Endothelial cell of umbilical vein (primary cell): ENCODE data around the gene CAP2. TPM values are rescaled to one million over a fixed set of nuclear protein-coding genes. Genes with fewer than 3 reads are reported as not detected.

Source experiments
- BruUV-seq: library from RNA; stranded (reverse); fragments of 400-500 nt; replicated peaks from 2 replicates; lab custom pipeline; 2021; lab: Mats Ljungman, UMichigan
- CTCF ChIA-PET: fragments of 300-600, 350-600 bp; sonication (Branson Sonifier 250); formaldehyde crosslinking; loops from one replicate; lab custom pipeline; 2021; ENCODE audit warnings: antibody characterized with exemption, inconsistent platforms; lab: Charles Lee
- POLR2A ChIA-PET: fragments of 300-600, 350-600 bp; sonication (Branson Sonifier 250); formaldehyde crosslinking; loops from one replicate; lab custom pipeline; 2021; ENCODE audit warnings: antibody characterized with exemption, inconsistent platforms; lab: Charles Lee
- DNase-seq: peaks from one replicate; pipeline ENCODE4 v3.0.0-alpha.2; 2011; ENCODE audit warnings: low read depth, low spot score
- FAIRE-seq: peaks from 2 replicates; lab custom pipeline; 2011; peaks lifted over from hg19 to GRCh38; lab: Jason Lieb, UNC
- H2AFZ ChIP-seq: 2 replicates; pipeline ENCODE4 v1.6.0; 2012; ENCODE audit warnings: low read depth, low read length, control low read depth, inconsistent platforms
- H3K27ac ChIP-seq: 2 replicates; pipeline ENCODE4 v1.5.1; 2011; ENCODE audit warnings: low read depth, mild to moderate bottlenecking, control low read depth, low read length, moderate library complexity; ENCODE audit not compliant: insufficient read depth
- H3K27me3 ChIP-seq, 2 experiments: 2 replicates each; pipeline versions ENCODE4 v1.6.0 to v1.6.1; 2011; ENCODE audit warnings: low read length in 2 of 2, mixed read lengths in 1 of 2; ENCODE audit not compliant: control insufficient read depth in 2 of 2, insufficient read depth in 2 of 2
- H3K36me3 ChIP-seq, 2 experiments: 2 replicates in 1 of 2; 3 replicates in 1 of 2; pipeline ENCODE4 v1.5.1; 2011; ENCODE audit warnings: low read length in 2 of 2, mild to moderate bottlenecking in 1 of 2, moderate library complexity in 1 of 2; ENCODE audit not compliant: control insufficient read depth in 2 of 2, insufficient read depth in 2 of 2; ENCODE audit errors: extremely low read depth in 1 of 2
- H3K4me1 ChIP-seq: 3 replicates; pipeline ENCODE4 v1.5.1; 2011; ENCODE audit warnings: mild to moderate bottlenecking, low read length; ENCODE audit not compliant: control insufficient read depth, insufficient read depth; ENCODE audit errors: extremely low read depth
- H3K4me2 ChIP-seq: 2 replicates; pipeline ENCODE4 v1.6.1; 2011; ENCODE audit warnings: low read length, control low read depth, mixed read lengths; ENCODE audit not compliant: insufficient read depth
- H3K4me3 ChIP-seq, 3 experiments: fragments of 200-600 bp in 1 of 3; sonication (generic), shearing (Covaris generic) in 1 of 3; replicated peaks in 1 of 3; 2 replicates each; pipeline ENCODE4 v1.5.1; 2011 to 2016; ENCODE audit warnings: control low read depth in 3 of 3, low read length in 3 of 3, mild to moderate bottlenecking in 2 of 3, inconsistent platforms in 1 of 3, low read depth in 1 of 3, moderate library complexity in 1 of 3; ENCODE audit not compliant: insufficient read depth in 1 of 3
- H3K79me2 ChIP-seq: 2 replicates; pipeline ENCODE4 v1.6.0; 2012; ENCODE audit warnings: low read length, inconsistent platforms; ENCODE audit not compliant: control insufficient read depth, insufficient read depth
- H3K9ac ChIP-seq: replicated peaks from 2 replicates; pipeline ENCODE3; 2011; ENCODE audit warnings: low read length, control low read depth; ENCODE audit not compliant: insufficient read depth; ENCODE audit errors: extremely low read depth
- H3K9me1 ChIP-seq: replicated peaks from 3 replicates; pipeline ENCODE4 v1.6.0; 2011; ENCODE audit warnings: mild to moderate bottlenecking, low read length; ENCODE audit not compliant: control insufficient read depth, insufficient read depth; ENCODE audit errors: extremely low read depth
- H3K9me3 ChIP-seq: replicated peaks from 2 replicates; pipeline ENCODE4 v1.5.1; 2012; ENCODE audit warnings: low read length, inconsistent platforms; ENCODE audit not compliant: control insufficient read depth, insufficient read depth
- H4K20me1 ChIP-seq: replicated peaks from 2 replicates; pipeline ENCODE3; 2011; ENCODE audit warnings: mild to moderate bottlenecking, low read length; ENCODE audit not compliant: control insufficient read depth, insufficient read depth; ENCODE audit errors: extremely low read depth
- EZH2 ChIP-seq: IDR thresholded peaks from 2 replicates; pipeline ENCODE4 v1.6.1; 2012; ENCODE audit warnings: borderline replicate concordance, low read depth, mild to moderate bottlenecking, moderate library complexity, low read length, inconsistent platforms; ENCODE audit not compliant: severe bottlenecking
- FOS ChIP-seq: IDR thresholded peaks from 2 replicates; pipeline ENCODE4 v1.6.1; 2011; ENCODE audit warnings: mild to moderate bottlenecking, low read length, moderate library complexity, borderline replicate concordance; ENCODE audit not compliant: insufficient read depth
- GATA2 ChIP-seq: IDR thresholded peaks from 2 replicates; pipeline ENCODE4 v1.7.0; 2011; ENCODE audit warnings: low read depth, mild to moderate bottlenecking, moderate library complexity, mixed read lengths, low read length; ENCODE audit not compliant: insufficient read length, insufficient read depth
- JUN ChIP-seq: IDR thresholded peaks from 2 replicates; pipeline ENCODE4 v1.6.1; 2011; ENCODE audit warnings: borderline replicate concordance, low read depth; ENCODE audit not compliant: insufficient read length, insufficient read depth
- MYC ChIP-seq: IDR thresholded peaks from one replicate; pipeline ENCODE4 v1.6.1; 2011; ENCODE audit warnings: mild to moderate bottlenecking, low read depth, low read length
- POLR2A ChIP-seq: IDR thresholded peaks from 2 replicates; pipeline ENCODE4 v1.6.1; 2012; ENCODE audit warnings: low read depth, mild to moderate bottlenecking, control low read depth, low read length
- POLR2AphosphoS5 ChIP-seq: IDR thresholded peaks from 2 replicates; pipeline ENCODE4 v1.6.1; 2012; ENCODE audit warnings: low read depth, mild to moderate bottlenecking, control low read depth, low read length, moderate library complexity; ENCODE audit not compliant: insufficient read depth
- dilution Hi-C: fragments of 300-500 bp; cut with MboI; formaldehyde crosslinking; loops from one replicate; pipeline ENCODE4 v1.15.0; 2019; ENCODE audit warnings: low sequenced_read_pairs; ENCODE audit not compliant: extremely low pct_ligation_motif_present
- intact Hi-C: fragments of 100-400 bp; cut with micrococcal nuclease; formaldehyde crosslinking; loops from one replicate; pipeline ENCODE4 v1.10.0; 2022
- polyA plus RNA-seq, 4 experiments: library from polyadenylated mRNA; depleted of rRNA in 3 of 4; stranded (reverse) in 3 of 4; unstranded in 1 of 4; fragments of >200 nt; gene quantifications; 2 replicates each; pipeline versions ENCODE4 v1.2.1 to v1.2.3, GENCODE V29; 2011 to 2012; ENCODE audit warnings: missing spikeins in 1 of 4
- total RNA-seq: library from RNA; stranded (reverse); gene quantifications from 2 replicates; pipeline ENCODE4 v1.2.3, GENCODE V29; 2021
- TF ChIP-seq, protein P1 (sequence below): IDR thresholded peaks from 2 replicates; pipeline ENCODE4 v1.6.1; 2011; ENCODE audit not compliant: insufficient read depth, insufficient read length
- TF ChIP-seq, protein P2 (sequence below), 2 donors: IDR thresholded peaks; 1 replicate in 1 of 2; 2 replicates in 1 of 2; pipeline ENCODE4 v1.5.1; 2011; ENCODE audit warnings: low read length in 2 of 2, mild to moderate bottlenecking in 2 of 2, moderate library complexity in 2 of 2, control low read depth in 1 of 2, inconsistent platforms in 1 of 2, low read depth in 1 of 2; ENCODE audit not compliant: insufficient read depth in 1 of 2; ENCODE audit errors: extremely low read depth in 1 of 2

The CAP2 gene
- total and polyA plus RNA-seq, 2 donors (not counting 3 experiments of a cell fraction or from before 2014, with no cell fraction given), result 12.2 to 21.3 TPM

DNA sequence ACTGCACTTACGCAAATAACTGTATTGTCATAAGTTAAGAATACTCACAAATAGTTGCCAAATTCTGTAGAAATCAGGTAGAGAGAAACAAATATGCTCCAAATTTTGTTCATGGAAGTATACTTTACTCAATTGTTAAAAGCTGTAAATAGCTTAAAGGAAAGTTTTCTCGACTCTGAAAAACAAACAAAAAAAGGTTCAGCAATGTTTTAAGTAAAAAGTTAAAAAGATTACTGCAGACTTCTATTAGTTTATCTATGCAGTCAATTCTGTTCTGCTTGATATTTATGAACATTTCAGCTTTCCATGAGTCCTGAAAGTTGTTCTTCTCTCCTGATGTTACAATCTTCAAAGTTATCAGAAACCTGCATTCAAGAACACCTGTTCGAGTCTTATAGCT is 169.2 kb downstream of the CAP2 start:
- POLR2A ChIA-PET, result no interaction called here
- no TSS peak for BruUV-seq
- no peak overlapping the region for H3K4me2 ChIP-seq
- no peak overlapping the region for H3K9ac ChIP-seq
- CTCF ChIA-PET, result no interaction called here
- TF ChIP-seq, protein P1, sequence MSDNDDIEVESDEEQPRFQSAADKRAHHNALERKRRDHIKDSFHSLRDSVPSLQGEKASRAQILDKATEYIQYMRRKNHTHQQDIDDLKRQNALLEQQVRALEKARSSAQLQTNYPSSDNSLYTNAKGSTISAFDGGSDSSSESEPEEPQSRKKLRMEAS, result no peak
- TF ChIP-seq MYC, result no peak
- TF ChIP-seq, protein P2, sequence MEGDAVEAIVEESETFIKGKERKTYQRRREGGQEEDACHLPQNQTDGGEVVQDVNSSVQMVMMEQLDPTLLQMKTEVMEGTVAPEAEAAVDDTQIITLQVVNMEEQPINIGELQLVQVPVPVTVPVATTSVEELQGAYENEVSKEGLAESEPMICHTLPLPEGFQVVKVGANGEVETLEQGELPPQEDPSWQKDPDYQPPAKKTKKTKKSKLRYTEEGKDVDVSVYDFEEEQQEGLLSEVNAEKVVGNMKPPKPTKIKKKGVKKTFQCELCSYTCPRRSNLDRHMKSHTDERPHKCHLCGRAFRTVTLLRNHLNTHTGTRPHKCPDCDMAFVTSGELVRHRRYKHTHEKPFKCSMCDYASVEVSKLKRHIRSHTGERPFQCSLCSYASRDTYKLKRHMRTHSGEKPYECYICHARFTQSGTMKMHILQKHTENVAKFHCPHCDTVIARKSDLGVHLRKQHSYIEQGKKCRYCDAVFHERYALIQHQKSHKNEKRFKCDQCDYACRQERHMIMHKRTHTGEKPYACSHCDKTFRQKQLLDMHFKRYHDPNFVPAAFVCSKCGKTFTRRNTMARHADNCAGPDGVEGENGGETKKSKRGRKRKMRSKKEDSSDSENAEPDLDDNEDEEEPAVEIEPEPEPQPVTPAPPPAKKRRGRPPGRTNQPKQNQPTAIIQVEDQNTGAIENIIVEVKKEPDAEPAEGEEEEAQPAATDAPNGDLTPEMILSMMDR (IDR thresholded peaks at IDR 0.05; ENCODE audit: extremely low read depth in 1 of 2, insufficient read depth in 1 of 2, low read depth in 1 of 2, low read length in 2 of 2), result no peak
- dilution Hi-C loops (no loop called here), intact Hi-C loops (no loop called here)
- no peak overlapping the region for H3K27ac ChIP-seq
- no peak overlapping the region for H2AFZ ChIP-seq
- DNase-seq (no peak), FAIRE-seq (no peak)
- H3K9me1 ChIP-seq, result no peaks in the 10 kb centered on the region
- no peaks in the 10 kb centered on the region for H3K9me3 ChIP-seq
- no peaks in the 10 kb centered on the region for H4K20me1 ChIP-seq
- H3K79me2 ChIP-seq, result no peaks in the 10 kb centered on the region
- no peaks in the 10 kb centered on the region for H3K27me3 ChIP-seq
- H3K4me3 ChIP-seq, result no peak overlapping the region
- no peaks in the 10 kb centered on the region for H3K36me3 ChIP-seq
- no peaks in the 10 kb centered on the region for H3K4me1 ChIP-seq

DNA sequence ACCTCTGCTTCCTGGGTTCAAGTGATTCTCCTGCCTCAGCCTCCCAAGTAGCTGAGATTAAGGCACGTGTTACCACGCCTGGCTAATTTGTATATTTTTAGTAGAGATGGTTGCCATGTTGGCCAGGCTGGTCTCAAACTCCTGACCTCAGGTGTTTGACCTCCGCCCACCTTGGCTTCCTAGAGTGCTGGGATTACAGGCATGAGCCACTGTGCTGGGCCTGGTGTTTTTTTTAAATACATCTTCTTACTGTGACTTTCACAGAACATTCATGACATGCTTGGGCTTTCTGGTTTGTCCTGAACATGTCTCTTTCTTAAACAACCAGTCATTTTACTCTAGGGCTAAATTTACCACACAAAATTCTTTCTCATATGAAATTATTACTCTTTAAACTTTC is 172.0 kb downstream of the CAP2 start:
- ChIA-PET POLR2A (no interaction called here), CTCF (no interaction called here)
- dilution Hi-C loops, result no loop called here
- Histone ChIP-seq H3K9me1 (no peaks in the 10 kb centered on the region), H3K36me3 (no peaks in the 10 kb centered on the region), H3K4me2 (no peak overlapping the region), H3K9me3 (no peaks in the 10 kb centered on the region), H3K9ac (no peak overlapping the region), H3K27ac (no peak overlapping the region), H3K4me1 (no peaks in the 10 kb centered on the region), H2AFZ (no peak overlapping the region), H4K20me1 (no peaks in the 10 kb centered on the region), H3K79me2 (no peaks in the 10 kb centered on the region), H3K4me3 (no peak overlapping the region), H3K27me3 (no peaks in the 10 kb centered on the region)
- intact Hi-C loops, result no loop called here
- TF ChIP-seq POLR2AphosphoS5, result no peak
- TF ChIP-seq, protein P2 (IDR thresholded peaks at IDR 0.05; ENCODE audit: extremely low read depth in 1 of 2, insufficient read depth in 1 of 2, low read depth in 1 of 2, low read length in 2 of 2), result no peak
- no peak for TF ChIP-seq EZH2
- TF ChIP-seq POLR2A, result no peak
- no peak for TF ChIP-seq JUN
- no peak for TF ChIP-seq FOS
- TF ChIP-seq MYC, result no peak
- TF ChIP-seq, protein P1, result no peak
- no peak for TF ChIP-seq GATA2
- DNase-seq, result no peak
- BruUV-seq, result no TSS peak
- FAIRE-seq, result no peak
